H9 (cell line): ENCODE measurements around the gene SMG7. TPM values are rescaled to one million over a fixed set of nuclear protein-coding genes. Genes with fewer than 3 reads are reported as not detected.

Experiments used
- DNase-seq: peaks from one replicate; pipeline ENCODE4 v3.0.0-alpha.2; 2017
- H2AFZ ChIP-seq: one replicate; pipeline ENCODE4 v1.6.1; 2013; ENCODE audit warnings: mild to moderate bottlenecking, low read length, control low read depth, moderate library complexity
- H2AK5ac ChIP-seq: 2 replicates; pipeline ENCODE4 v1.6.1; 2013; ENCODE audit warnings: low read length, control low read depth, mixed read lengths; ENCODE audit not compliant: insufficient read length
- H2BK120ac ChIP-seq: one replicate; pipeline ENCODE4 v1.6.1; 2013; ENCODE audit warnings: low read depth, mild to moderate bottlenecking, low read length, control low read depth, inconsistent platforms; ENCODE audit not compliant: poor library complexity, severe bottlenecking
- H2BK12ac ChIP-seq: 2 replicates; pipeline ENCODE4 v1.6.1; 2013; ENCODE audit warnings: low read length, control low read depth, mixed read lengths, low read depth; ENCODE audit not compliant: insufficient read length
- H2BK15ac ChIP-seq: 2 replicates; pipeline ENCODE4 v1.6.1; 2013; ENCODE audit warnings: low read depth, low read length, control low read depth
- H2BK20ac ChIP-seq: one replicate; pipeline ENCODE4 v1.6.1; 2013; ENCODE audit warnings: low read depth, mild to moderate bottlenecking, low read length, control low read depth, inconsistent platforms; ENCODE audit not compliant: poor library complexity, severe bottlenecking
- H2BK5ac ChIP-seq: 2 replicates; pipeline ENCODE4 v1.6.1; 2013; ENCODE audit warnings: low read length, control low read depth, mixed read lengths; ENCODE audit not compliant: insufficient read length
- H3K14ac ChIP-seq: 2 replicates; pipeline ENCODE4 v1.6.1; 2013; ENCODE audit warnings: low read length, control low read depth; ENCODE audit not compliant: insufficient read depth
- H3K18ac ChIP-seq: 2 replicates; pipeline ENCODE4 v1.6.1; 2013; ENCODE audit warnings: low read depth, mild to moderate bottlenecking, mixed read lengths, low read length, control low read depth; ENCODE audit not compliant: insufficient read length
- H3K23ac ChIP-seq: 2 replicates; pipeline ENCODE4 v1.6.1; 2013; ENCODE audit warnings: low read length, control low read depth, mixed read lengths, low read depth; ENCODE audit not compliant: insufficient read length
- H3K23me2 ChIP-seq: 2 replicates; pipeline ENCODE4 v1.6.1; 2013; ENCODE audit warnings: low read depth, mild to moderate bottlenecking, mixed read lengths, low read length, control low read depth; ENCODE audit not compliant: insufficient read length, poor library complexity, severe bottlenecking
- H3K27ac ChIP-seq: 2 replicates; pipeline ENCODE4 v1.5.1; 2013; ENCODE audit warnings: low read length, control low read depth, mixed read lengths, low read depth; ENCODE audit not compliant: insufficient read length
- H3K27me3 ChIP-seq: 2 replicates; pipeline ENCODE4 v1.6.1; 2013; ENCODE audit warnings: low read length, control low read depth, inconsistent platforms; ENCODE audit not compliant: insufficient read depth
- H3K4ac ChIP-seq: 2 replicates; pipeline ENCODE4 v1.6.1; 2013; ENCODE audit warnings: low read depth, mild to moderate bottlenecking, control low read depth, inconsistent platforms, low read length, moderate library complexity
- H3K4me1 ChIP-seq: 2 replicates; pipeline ENCODE4 v1.6.1; 2013; ENCODE audit warnings: low read length, control low read depth, inconsistent platforms; ENCODE audit not compliant: insufficient read depth
- H3K4me2 ChIP-seq: 2 replicates; pipeline ENCODE4 v1.6.1; 2013; ENCODE audit warnings: low read length, control low read depth, mixed read lengths; ENCODE audit not compliant: insufficient read length, insufficient read depth
- H3K56ac ChIP-seq: 2 replicates; pipeline ENCODE4 v1.6.1; 2013; ENCODE audit warnings: low read depth, mild to moderate bottlenecking, mixed read lengths, low read length, control low read depth; ENCODE audit not compliant: insufficient read length
- H3K79me1 ChIP-seq: 2 replicates; pipeline ENCODE4 v1.6.1; 2013; ENCODE audit warnings: low read depth, mild to moderate bottlenecking, moderate library complexity, low read length, control low read depth, inconsistent platforms; ENCODE audit not compliant: insufficient read depth, poor library complexity, severe bottlenecking
- H3K79me2 ChIP-seq: 2 replicates; pipeline ENCODE4 v1.6.1; 2013; ENCODE audit warnings: low read length, control low read depth, inconsistent platforms; ENCODE audit not compliant: insufficient read depth
- H3K9ac ChIP-seq: 2 replicates; pipeline ENCODE4 v1.6.1; 2013; ENCODE audit warnings: low read length, control low read depth, mixed read lengths; ENCODE audit not compliant: insufficient read length; ENCODE audit errors: extremely low read depth
- H3K9me3 ChIP-seq: one replicate; pipeline ENCODE4 v1.6.1; 2013; ENCODE audit warnings: low read depth, low read length, inconsistent platforms; ENCODE audit not compliant: control insufficient read depth
- H3T11ph ChIP-seq: one replicate; pipeline ENCODE4 v1.6.1; 2013; ENCODE audit warnings: mild to moderate bottlenecking, low read length, control low read depth, inconsistent platforms
- H4K20me1 ChIP-seq: one replicate; pipeline ENCODE4 v1.6.1; 2013; ENCODE audit not compliant: control insufficient read depth, insufficient read length, insufficient read depth
- H4K5ac ChIP-seq: 2 replicates; pipeline ENCODE4 v1.6.1; 2013; ENCODE audit warnings: low read depth, mild to moderate bottlenecking, mixed read lengths, low read length, control low read depth; ENCODE audit not compliant: insufficient read length
- H4K8ac ChIP-seq: replicated peaks from 2 replicates; pipeline ENCODE4 v1.6.1; 2013; ENCODE audit warnings: low read length, control low read depth, mixed read lengths, low read depth; ENCODE audit not compliant: insufficient read length
- H4K91ac ChIP-seq: 2 replicates; pipeline ENCODE4 v1.6.1; 2013; ENCODE audit warnings: low read depth, mild to moderate bottlenecking, moderate library complexity, mixed read lengths, low read length, control low read depth; ENCODE audit not compliant: insufficient read length
- H3K27ac Mint-ChIP-seq, 3 experiments: 2 replicates in 2 of 3; 3 replicates in 1 of 3; pipeline ENCODE4 v1.8.0; 2020 to 2021; ENCODE audit warnings: mixed read lengths in 3 of 3, mild to moderate bottlenecking in 1 of 3, moderate library complexity in 1 of 3
- H3K27me3 Mint-ChIP-seq: 2 replicates; pipeline ENCODE4 v1.8.0; 2021; ENCODE audit warnings: low read depth, mild to moderate bottlenecking, moderate library complexity, mixed read lengths
- H3K36me3 Mint-ChIP-seq, 3 experiments: 2 replicates in 2 of 3; 3 replicates in 1 of 3; pipeline ENCODE4 v1.8.0; 2020 to 2021; ENCODE audit warnings: low read depth in 3 of 3, mixed read lengths in 3 of 3; ENCODE audit not compliant: insufficient read depth in 1 of 3
- H3K4me1 Mint-ChIP-seq, 2 experiments: 2 replicates each; pipeline ENCODE4 v1.8.0; 2020; ENCODE audit warnings: mixed read lengths in 2 of 2
- H3K4me3 Mint-ChIP-seq, 2 experiments: 2 replicates in 1 of 2; 3 replicates in 1 of 2; pipeline ENCODE4 v1.8.0; 2020 to 2021; ENCODE audit warnings: mild to moderate bottlenecking in 2 of 2, mixed read lengths in 2 of 2, moderate library complexity in 1 of 2
- H3K9me3 Mint-ChIP-seq, 2 experiments: 2 replicates in 1 of 2; 3 replicates in 1 of 2; pipeline ENCODE4 v1.8.0; 2020; ENCODE audit warnings: mild to moderate bottlenecking in 2 of 2, mixed read lengths in 2 of 2, moderate library complexity in 1 of 2
- CTCF ChIP-seq: fragments of 200-600 bp; sonication (generic); conservative IDR thresholded peaks from 3 replicates; pipeline ENCODE4 v1.8.0; 2021; ENCODE audit warnings: antibody characterized with exemption, mild to moderate bottlenecking
- WGBS: extraction: QIAGEN DNeasy Blood & Tissue Kit; methylation state at CpG from one replicate; pipeline ENCODE4 v1.1.7; 2013; ENCODE audit warnings: missing lambda C conversion rate, low lambda C conversion rate, mixed read lengths; ENCODE audit not compliant: insufficient read length; ENCODE audit errors: extremely low coverage; 5-methylcytosine and 5-hydroxymethylcytosine counted together
- total RNA-seq: library from RNA; stranded (reverse); gene quantifications from 2 replicates; pipeline ENCODE4 v1.2.1, GENCODE V29; 2021

Gene SMG7
- total RNA-seq, 1 experiment from 2014 or later: 77.0 TPM

DNA sequence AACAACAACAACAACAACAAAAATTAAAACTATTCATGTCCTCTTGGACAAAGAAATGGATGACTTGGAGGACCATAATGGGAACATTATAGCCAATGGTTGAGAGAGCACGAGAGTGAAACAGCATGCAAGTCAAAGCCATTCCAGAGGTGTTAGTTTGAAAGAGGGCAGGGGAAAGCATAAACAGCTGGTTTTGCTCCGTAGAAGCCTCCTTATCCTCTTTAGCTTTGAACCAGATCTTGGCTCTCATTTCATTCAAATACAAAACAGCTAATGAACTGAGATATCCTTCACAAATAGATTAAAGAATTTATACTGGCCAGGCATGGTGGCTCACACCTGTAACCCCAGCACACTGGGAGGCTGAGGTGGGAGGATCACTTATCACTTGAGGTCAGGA, 8.7 kb upstream of the SMG7 start:
- Histone ChIP-seq H4K91ac (no peak overlapping the region), H3K4ac (no peak overlapping the region), H2BK12ac (no peak overlapping the region), H3K23ac (no peak overlapping the region), H4K5ac (no peak overlapping the region), H3K4me2 (no peak overlapping the region), H3K27ac (no peak overlapping the region), H3K18ac (no peak overlapping the region), H3K79me2 (no peaks in the 10 kb centered on the region), H4K20me1 (no peaks in the 10 kb centered on the region), H2BK15ac (no peak overlapping the region), H3K56ac (no peak overlapping the region), H3K9ac (no peak overlapping the region), H3K4me1 (peaks cover 2% of the 10 kb centered on the region; the same call in 1 of the 2 replicates), H2AK5ac (no peak overlapping the region), H3K9me3 (no peaks in the 10 kb centered on the region), H2AFZ (no peak overlapping the region), H2BK120ac (no peak overlapping the region), H4K8ac (no peak overlapping the region), H3K79me1 (no peaks in the 10 kb centered on the region), H2BK20ac (no peak overlapping the region), H3T11ph (no peak overlapping the region), H3K14ac (no peak overlapping the region), H3K27me3 (no peaks in the 10 kb centered on the region), H2BK5ac (no peak overlapping the region), H3K23me2 (no peaks in the 10 kb centered on the region)
- Mint-ChIP-seq H3K36me3 (no peaks in the 10 kb centered on the region), H3K4me3 (no peak overlapping the region), H3K27ac (no peak overlapping the region), H3K4me1 (peaks cover 34 to 38% of the 10 kb centered on the region in 2 experiments), H3K9me3 (peaks cover 0 to 3% of the 10 kb centered on the region in 2 experiments; a peak in 1 of 5 replicates), H3K27me3 (no peaks in the 10 kb centered on the region)
- no peak for DNase-seq
- WGBS: no CpG with 5 or more reads among the region's 2 CpGs
- TF ChIP-seq CTCF: no peak
